GM21528 (cell line): ENCODE results near the gene BPTF.
"Not testable (repeated sequence)": the region's sequence is repeated elsewhere in the genome, so short reads cannot be mapped to it uniquely, and the experiment has no call there.

Experiments
- ATAC-seq: cut with Tn5 transposase; IDR thresholded peaks from one replicate; pipeline ENCODE4 v1.9.1; 2021; ENCODE audit warnings: mild to moderate bottlenecking, moderate library complexity; ENCODE audit not compliant: unreplicated experiment, low FRiP score

BPTF gene

GRCh38 chr17:67867591-67867990 lies 42.3 kb downstream of the BPTF start:
- ATAC-seq: no peak

GRCh38 chr17:67868176-67868575 lies 42.9 kb downstream of the BPTF start:
- no peak for ATAC-seq

GRCh38 chr17:67879662-67880061 lies 54.4 kb downstream of the BPTF start:
- ATAC-seq: no peak

- ATAC-seq: no peak
These were observed 55.8 kb downstream of the BPTF start for GRCh38 chr17:67881083-67881482.

GRCh38 chr17:67884741-67885140 lies 59.4 kb downstream of the BPTF start:
- ATAC-seq: no peak

- ATAC-seq: no peak
These were observed 66.3 kb downstream of the BPTF start for GRCh38 chr17:67891481-67892119.

GRCh38 chr17:67902511-67903231 lies 77.4 kb downstream of the BPTF start:
- no peak for ATAC-seq

- ATAC-seq: not testable (repeated sequence)
These were observed 80.0 kb downstream of the BPTF start for GRCh38 chr17:67905298-67905697.

GRCh38 chr17:67910117-67910803 lies 85.0 kb downstream of the BPTF start:
- not testable (repeated sequence) for ATAC-seq

GRCh38 chr17:67911059-67911782 lies 85.9 kb downstream of the BPTF start:
- ATAC-seq: no peak

GRCh38 chr17:67912088-67912487 lies 86.8 kb downstream of the BPTF start:
- ATAC-seq: no peak

GRCh38 chr17:67912656-67913055 lies 87.4 kb downstream of the BPTF start:
- no peak for ATAC-seq

GRCh38 chr17:67920212-67920611 lies 94.9 kb downstream of the BPTF start:
- no peak for ATAC-seq

- ATAC-seq: no peak
These were observed 97.2 kb downstream of the BPTF start for GRCh38 chr17:67922503-67922902.

GRCh38 chr17:67928842-67929241 lies 103.5 kb downstream of the BPTF start:
- ATAC-seq: not testable (repeated sequence)

- ATAC-seq: no peak
These were observed 105.9 kb downstream of the BPTF start for GRCh38 chr17:67931227-67931626.

- no peak for ATAC-seq
These were observed 117.5 kb downstream of the BPTF start for GRCh38 chr17:67942810-67943209.

- ATAC-seq: no peak
These were observed 118.7 kb downstream of the BPTF start for GRCh38 chr17:67944035-67944434.

- ATAC-seq: no peak
These were observed 121.2 kb downstream of the BPTF start for GRCh38 chr17:67946513-67946912.

GRCh38 chr17:67947325-67947813 lies 122.1 kb downstream of the BPTF start:
- ATAC-seq: no peak

- no peak for ATAC-seq
These were observed 125.6 kb downstream of the BPTF start for GRCh38 chr17:67950945-67951344.
